Muscle layer of duodenum (tissue), 2 donors: ENCODE results near the gene LIN52.
A peak's percentile ranks its signal among the peaks of the same experiment; 100 is the strongest.

Experiments used
- H3K27ac ChIP-seq: one replicate; pipeline ENCODE4 v1.7.0; 2013; ENCODE audit warnings: mild to moderate bottlenecking, low read length
- H3K27me3 ChIP-seq: one replicate; pipeline ENCODE4 v1.7.0; 2013; ENCODE audit warnings: low read depth, mild to moderate bottlenecking, control low read depth, low read length
- H3K36me3 ChIP-seq, 2 donors: one replicate each; pipeline ENCODE4 v1.7.0; 2013; ENCODE audit warnings: low read length in 2 of 2, control low read depth in 1 of 2, mild to moderate bottlenecking in 1 of 2; ENCODE audit not compliant: insufficient read depth in 2 of 2, control insufficient read depth in 1 of 2
- H3K4me1 ChIP-seq, 2 donors: one replicate each; pipeline ENCODE4 v1.7.0; 2013; ENCODE audit warnings: low read length in 2 of 2, mild to moderate bottlenecking in 2 of 2, control low read depth in 1 of 2, moderate library complexity in 1 of 2; ENCODE audit not compliant: insufficient read depth in 2 of 2, control insufficient read depth in 1 of 2
- H3K4me3 ChIP-seq, 2 donors: one replicate each; pipeline ENCODE4 v1.7.0; 2013; ENCODE audit warnings: low read length in 2 of 2, low read depth in 1 of 2, mild to moderate bottlenecking in 1 of 2
- H3K9me3 ChIP-seq, 2 donors: one replicate each; pipeline ENCODE4 v1.7.0; 2013; ENCODE audit warnings: low read length in 2 of 2, control low read depth in 1 of 2, mild to moderate bottlenecking in 1 of 2; ENCODE audit not compliant: control insufficient read depth in 1 of 2
- donor health status: healthy.

The LIN52 gene

GRCh38 chr14:74213907-74214803 is 129.4 kb downstream of the LIN52 start:
- Histone ChIP-seq H3K4me1 (peaks cover 0 to 6% of the 10 kb centered on the region in 2 donors), H3K4me3 (no peak overlapping the region), H3K36me3 (no peaks in the 10 kb centered on the region), H3K27ac (no peak overlapping the region), H3K27me3 (peaks cover 8% of the 10 kb centered on the region), H3K9me3 (no peaks in the 10 kb centered on the region)

- H3K36me3 ChIP-seq: no peaks in the 10 kb centered on the region
- peaks cover 0 to 6% of the 10 kb centered on the region in 2 donors for H3K4me1 ChIP-seq
- no peak overlapping the region for H3K27ac ChIP-seq
- H3K9me3 ChIP-seq: no peaks in the 10 kb centered on the region
- H3K4me3 ChIP-seq: no peak overlapping the region
- H3K27me3 ChIP-seq: peaks cover 8% of the 10 kb centered on the region
Measured at GRCh38 chr14:74216671-74217070, 131.9 kb downstream of the LIN52 start.

GRCh38 chr14:74217672-74218448 is 133.1 kb downstream of the LIN52 start:
- H3K4me3 ChIP-seq: peak overlapping the region in 1 of 2 donors; percentile 43
- no peak overlapping the region for H3K27ac ChIP-seq

GRCh38 chr14:74218462-74218861 is 133.7 kb downstream of the LIN52 start:
- Histone ChIP-seq H3K27ac (no peak overlapping the region), H3K4me3 (no peak overlapping the region), H3K4me1 (peaks cover 0 to 6% of the 10 kb centered on the region in 2 donors), H3K36me3 (no peaks in the 10 kb centered on the region), H3K27me3 (peaks cover 8% of the 10 kb centered on the region), H3K9me3 (no peaks in the 10 kb centered on the region)

More at GRCh38 chr14:74217672-74218448, 133.1 kb downstream of the LIN52 start:
- no peaks in the 10 kb centered on the region for H3K36me3 ChIP-seq
- H3K4me1 ChIP-seq: peaks cover 0 to 6% of the 10 kb centered on the region in 2 donors
- H3K9me3 ChIP-seq: no peaks in the 10 kb centered on the region
- H3K27me3 ChIP-seq: peaks cover 8% of the 10 kb centered on the region

GRCh38 chr14:74219277-74220205 is 134.8 kb downstream of the LIN52 start:
- peaks cover 0 to 6% of the 10 kb centered on the region in 2 donors for H3K4me1 ChIP-seq
- no peaks in the 10 kb centered on the region for H3K36me3 ChIP-seq
- H3K27ac ChIP-seq: no peak overlapping the region
- peaks cover 8% of the 10 kb centered on the region for H3K27me3 ChIP-seq
- H3K9me3 ChIP-seq: no peaks in the 10 kb centered on the region
- H3K4me3 ChIP-seq: no peak overlapping the region

GRCh38 chr14:74220991-74221390 is 136.2 kb downstream of the LIN52 start:
- Histone ChIP-seq H3K4me1 (peaks cover 0 to 6% of the 10 kb centered on the region in 2 donors), H3K9me3 (no peaks in the 10 kb centered on the region), H3K4me3 (no peak overlapping the region), H3K27me3 (peaks cover 8% of the 10 kb centered on the region), H3K27ac (no peak overlapping the region), H3K36me3 (no peaks in the 10 kb centered on the region)

- Histone ChIP-seq H3K4me1 (peaks cover 0 to 6% of the 10 kb centered on the region in 2 donors), H3K4me3 (no peak overlapping the region), H3K36me3 (no peaks in the 10 kb centered on the region), H3K27ac (no peak overlapping the region), H3K27me3 (peaks cover 8% of the 10 kb centered on the region), H3K9me3 (no peaks in the 10 kb centered on the region)
Measured at GRCh38 chr14:74221741-74222140, 137.0 kb downstream of the LIN52 start.

GRCh38 chr14:74223016-74223415 is 138.3 kb downstream of the LIN52 start:
- no peaks in the 10 kb centered on the region for H3K36me3 ChIP-seq
- no peak overlapping the region for H3K4me3 ChIP-seq

GRCh38 chr14:74231784-74232183 is 147.0 kb downstream of the LIN52 start:
- no peak overlapping the region for H3K27ac ChIP-seq

More at GRCh38 chr14:74223016-74223415, 138.3 kb downstream of the LIN52 start:
- H3K4me1 ChIP-seq: peaks cover 0 to under 1% of the 10 kb centered on the region in 2 donors
- peaks cover 7% of the 10 kb centered on the region for H3K27me3 ChIP-seq
- H3K9me3 ChIP-seq: no peaks in the 10 kb centered on the region
- H3K27ac ChIP-seq: no peak overlapping the region

GRCh38 chr14:74235017-74235416 is 150.3 kb downstream of the LIN52 start:
- Histone ChIP-seq H3K9me3 (peaks cover 5% of the 10 kb centered on the region in 2 donors), H3K4me3 (no peak overlapping the region), H3K36me3 (no peaks in the 10 kb centered on the region), H3K27me3 (peaks cover 28% of the 10 kb centered on the region), H3K4me1 (peaks cover 0 to 5% of the 10 kb centered on the region in 2 donors), H3K27ac (no peak overlapping the region)

More at GRCh38 chr14:74231784-74232183, 147.0 kb downstream of the LIN52 start:
- Histone ChIP-seq H3K27me3 (no peaks in the 10 kb centered on the region), H3K4me3 (no peak overlapping the region), H3K9me3 (peaks cover 5% of the 10 kb centered on the region in 2 donors), H3K36me3 (no peaks in the 10 kb centered on the region), H3K4me1 (no peaks in the 10 kb centered on the region)
